ENCODE results near the gene ONECUT3.

DNA sequence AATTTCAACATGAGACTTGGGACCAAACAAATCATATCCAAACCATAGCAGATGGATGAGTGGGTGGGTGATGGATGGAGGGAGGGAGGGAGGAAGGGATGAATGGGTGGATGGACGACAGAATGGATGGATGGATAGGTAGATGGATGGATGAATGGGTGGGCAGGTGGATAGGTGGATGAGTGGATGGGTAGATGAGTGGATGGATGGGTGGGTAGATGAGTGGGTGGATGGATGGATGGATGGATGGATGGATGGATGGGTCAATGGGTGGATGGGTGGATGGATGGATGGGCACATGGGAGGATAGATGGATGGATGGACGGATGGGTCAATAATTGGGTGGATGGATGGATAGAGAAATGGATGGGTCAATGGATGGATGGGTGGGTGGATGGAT lies 47.9 kb upstream of the ONECUT3 start:
- TF ChIP-seq, protein P1, sequence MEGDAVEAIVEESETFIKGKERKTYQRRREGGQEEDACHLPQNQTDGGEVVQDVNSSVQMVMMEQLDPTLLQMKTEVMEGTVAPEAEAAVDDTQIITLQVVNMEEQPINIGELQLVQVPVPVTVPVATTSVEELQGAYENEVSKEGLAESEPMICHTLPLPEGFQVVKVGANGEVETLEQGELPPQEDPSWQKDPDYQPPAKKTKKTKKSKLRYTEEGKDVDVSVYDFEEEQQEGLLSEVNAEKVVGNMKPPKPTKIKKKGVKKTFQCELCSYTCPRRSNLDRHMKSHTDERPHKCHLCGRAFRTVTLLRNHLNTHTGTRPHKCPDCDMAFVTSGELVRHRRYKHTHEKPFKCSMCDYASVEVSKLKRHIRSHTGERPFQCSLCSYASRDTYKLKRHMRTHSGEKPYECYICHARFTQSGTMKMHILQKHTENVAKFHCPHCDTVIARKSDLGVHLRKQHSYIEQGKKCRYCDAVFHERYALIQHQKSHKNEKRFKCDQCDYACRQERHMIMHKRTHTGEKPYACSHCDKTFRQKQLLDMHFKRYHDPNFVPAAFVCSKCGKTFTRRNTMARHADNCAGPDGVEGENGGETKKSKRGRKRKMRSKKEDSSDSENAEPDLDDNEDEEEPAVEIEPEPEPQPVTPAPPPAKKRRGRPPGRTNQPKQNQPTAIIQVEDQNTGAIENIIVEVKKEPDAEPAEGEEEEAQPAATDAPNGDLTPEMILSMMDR (IDR thresholded peaks at IDR 0.05; ENCODE audit: extremely low read depth in 1 of 2, insufficient read depth in 1 of 2, low read depth in 1 of 2, low read length in 2 of 2): no peak
- TF ChIP-seq POLR2A (IDR thresholded peaks at IDR 0.05; ENCODE audit: low read depth, low read length) (no peak), EZH2 (IDR thresholded peaks at IDR 0.05; ENCODE audit: borderline replicate concordance, low read depth, low read length, severe bottlenecking) (no peak), POLR2AphosphoS5 (IDR thresholded peaks at IDR 0.05; ENCODE audit: insufficient read depth, low read depth, low read length) (no peak), MYC (IDR thresholded peaks at IDR 0.05; ENCODE audit: low read depth, low read length) (no peak), FOS (IDR thresholded peaks at IDR 0.05; ENCODE audit: borderline replicate concordance, insufficient read depth, low read length) (no peak), GATA2 (IDR thresholded peaks at IDR 0.05; ENCODE audit: insufficient read depth, insufficient read length, low read depth, low read length) (no peak)
- TF ChIP-seq, protein P2, sequence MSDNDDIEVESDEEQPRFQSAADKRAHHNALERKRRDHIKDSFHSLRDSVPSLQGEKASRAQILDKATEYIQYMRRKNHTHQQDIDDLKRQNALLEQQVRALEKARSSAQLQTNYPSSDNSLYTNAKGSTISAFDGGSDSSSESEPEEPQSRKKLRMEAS (IDR thresholded peaks at IDR 0.05; ENCODE audit: insufficient read depth, insufficient read length): no peak
